PC-3 (cell line): ENCODE data around the gene TYW1.
"Not testable (repeated sequence)": the region's sequence is repeated elsewhere in the genome, so short reads cannot be mapped to it uniquely, and the experiment has no call there.

Experiments used
- CTCF ChIP-seq: fragments of 300-600 bp; sonication (generic); conservative IDR thresholded peaks from 2 replicates; pipeline ENCODE4 v1.5.1; 2017; ENCODE audit warnings: antibody characterized with exemption, low read depth, mild to moderate bottlenecking, low read length
- EZH2phosphoT487 ChIP-seq: fragments of 300-600 bp; sonication (generic); IDR thresholded peaks from 2 replicates; pipeline ENCODE4 v1.6.1; 2018; ENCODE audit warnings: mild to moderate bottlenecking, antibody characterized with exemption, low read length, borderline replicate concordance

GRCh38 chr7:67145581-67146193 lies 149.1 kb downstream of the TYW1 start:
- TF ChIP-seq CTCF, EZH2phosphoT487: not testable (repeated sequence)
